GM12878 (cell line): ENCODE data around the gene PRKAG2. TPM values are rescaled to one million over a fixed set of nuclear protein-coding genes. Genes with fewer than 3 reads are reported as not detected.

Experiments used
- ATAC-seq: fragments of 200-7000 bp; cut with Tn5 transposase; 3 replicates; pipeline ENCODE4 v1.9.1; 2020; ENCODE audit warnings: mild to moderate bottlenecking, moderate library complexity
- BruUV-seq: library from RNA; stranded (reverse); fragments of 400-500 nt; replicated peaks from 2 replicates; lab custom pipeline; 2021; lab: Mats Ljungman, UMichigan
- CTCF ChIA-PET: fragments of 300-600 bp; sonication (Branson Sonifier 250); formaldehyde crosslinking; extraction: SDS; loops from one replicate; lab custom pipeline; 2021; ENCODE audit warnings: inconsistent platforms; lab: Yijun Ruan, JAX
- POLR2A ChIA-PET: fragments of 350-600 bp; formaldehyde crosslinking; extraction: SDS; loops from one replicate; lab custom pipeline; 2021; ENCODE audit warnings: inconsistent platforms; lab: Charles Lee
- RAD21 ChIA-PET: fragments of 300-600 bp; sonication (Branson Sonifier 250); formaldehyde crosslinking; loops from one replicate; lab custom pipeline; 2023; ENCODE audit warnings: antibody characterized with exemption; ENCODE audit not compliant: unreplicated experiment; lab: Charles Lee
- SMC1A ChIA-PET: fragments of 300-600 bp; sonication (Branson Sonifier 250); formaldehyde crosslinking; loops from one replicate; lab custom pipeline; 2023; ENCODE audit not compliant: unreplicated experiment, uncharacterized antibody; lab: Charles Lee
- DNase-seq: peaks from one replicate; pipeline ENCODE4 v3.0.0-alpha.2; 2011; ENCODE audit warnings: low read depth, low spot score
- FAIRE-seq: peaks from 3 replicates; lab custom pipeline; 2011; peaks lifted over from hg19 to GRCh38; lab: Jason Lieb, UNC
- H2AFZ ChIP-seq: 2 replicates; pipeline ENCODE4 v1.6.0; 2011; ENCODE audit warnings: low read depth, low read length, control low read depth; ENCODE audit not compliant: control insufficient read depth
- H3K27ac ChIP-seq: 2 replicates; pipeline ENCODE4 v1.5.1; 2011; ENCODE audit warnings: control low read depth; ENCODE audit not compliant: control insufficient read depth, insufficient read depth
- H3K27me3 ChIP-seq, 2 experiments: replicated peaks in 1 of 2; 2 replicates each; pipeline versions ENCODE4 v1.6.0 to v1.6.1; 2011; ENCODE audit warnings: low read length in 1 of 2; ENCODE audit not compliant: control insufficient read depth in 2 of 2, insufficient read depth in 2 of 2
- H3K36me3 ChIP-seq, 2 experiments: 2 replicates each; pipeline ENCODE4 v1.5.1; 2011; ENCODE audit warnings: low read length in 1 of 2; ENCODE audit not compliant: control insufficient read depth in 2 of 2, insufficient read depth in 2 of 2
- H3K4me1 ChIP-seq: 2 replicates; pipeline ENCODE4 v1.6.1; 2011; ENCODE audit warnings: mild to moderate bottlenecking, low read length, moderate library complexity, mixed read lengths; ENCODE audit not compliant: control insufficient read depth, insufficient read depth
- H3K4me2 ChIP-seq: 2 replicates; pipeline ENCODE4 v1.6.0; 2011; ENCODE audit warnings: control low read depth; ENCODE audit not compliant: control insufficient read depth, insufficient read depth
- H3K4me3 ChIP-seq: fragments of 200-600 bp; sonication (generic); 2 replicates; pipeline ENCODE4 v1.5.1; 2016
- H3K79me2 ChIP-seq: 2 replicates; pipeline ENCODE4 v1.6.0; 2011; ENCODE audit warnings: low read length; ENCODE audit not compliant: control insufficient read depth, insufficient read depth
- H3K9ac ChIP-seq: 2 replicates; pipeline ENCODE4 v1.8.0; 2011; ENCODE audit warnings: low read length, control low read depth, mixed read lengths; ENCODE audit not compliant: control insufficient read depth, insufficient read depth
- H3K9me3 ChIP-seq: replicated peaks from 3 replicates; pipeline ENCODE4 v1.5.1; 2011; ENCODE audit warnings: mild to moderate bottlenecking, low read length; ENCODE audit not compliant: control insufficient read depth, insufficient read depth
- H4K20me1 ChIP-seq: 2 replicates; pipeline ENCODE4 v1.6.0; 2011; ENCODE audit not compliant: control insufficient read depth, insufficient read depth
- ETV6 ChIP-seq, 2 experiments: fragments of 450-650 bp in 1 of 2; IDR thresholded peaks in 1 of 2; conservative IDR thresholded peaks in 1 of 2; 2 replicates each; pipeline ENCODE4 v1.6.1; 2014; ENCODE audit warnings: antibody characterized with exemption in 1 of 2, borderline replicate concordance in 1 of 2, low read depth in 1 of 2, mild to moderate bottlenecking in 1 of 2, moderate library complexity in 1 of 2
- MEF2A ChIP-seq: IDR thresholded peaks from 2 replicates; pipeline ENCODE4 v1.6.1; 2011; ENCODE audit warnings: low read depth, mild to moderate bottlenecking, low read length, moderate library complexity; ENCODE audit not compliant: insufficient read depth
- MYB ChIP-seq: fragments of 150-350 bp; IDR thresholded peaks from 2 replicates; pipeline ENCODE4 v1.6.1; 2014; ENCODE audit warnings: mild to moderate bottlenecking, low read depth, low read length, borderline replicate concordance
- POLR2AphosphoS5 ChIP-seq: IDR thresholded peaks from 2 replicates; pipeline ENCODE4 v1.6.1; 2011; ENCODE audit warnings: mild to moderate bottlenecking, low read length, inconsistent platforms
- POU2F2 ChIP-seq: IDR thresholded peaks from 3 replicates; pipeline ENCODE4 v1.6.1; 2011; ENCODE audit warnings: low read depth, mild to moderate bottlenecking, low read length, borderline replicate concordance
- RAD51 ChIP-seq: fragments of 450-650 bp; IDR thresholded peaks from 2 replicates; pipeline ENCODE4 v1.6.1; 2016; ENCODE audit warnings: moderate library complexity, mild to moderate bottlenecking, inconsistent platforms
- RCOR1 ChIP-seq: conservative IDR thresholded peaks from 2 replicates; pipeline ENCODE4 v1.6.1; 2012; ENCODE audit warnings: low read depth, low read length, improper control_type of control experiment
- RELA ChIP-seq: fragments of 450-650 bp; IDR thresholded peaks from 2 replicates; pipeline ENCODE4 v1.8.0; 2014; ENCODE audit warnings: borderline replicate concordance; ENCODE audit not compliant: partially characterized antibody
- SMC3 ChIP-seq: IDR thresholded peaks from 2 replicates; pipeline ENCODE4 v1.6.1; 2011; ENCODE audit warnings: low read length, improper control_type of control experiment, borderline replicate concordance
- SREBF2 ChIP-seq: IDR thresholded peaks from 2 replicates; pipeline ENCODE4 v1.6.1; 2012; ENCODE audit warnings: mild to moderate bottlenecking, low read length
- ZNF24 ChIP-seq: fragments of 450-650 bp; IDR thresholded peaks from 2 replicates; pipeline ENCODE4 v1.6.1; 2017; ENCODE audit warnings: antibody characterized with exemption, mild to moderate bottlenecking
- WGBS: methylation state at CpG from one replicate; pipeline ENCODE4 v1.1.6; 2016; ENCODE audit warnings: low lambda C conversion rate; ENCODE audit not compliant: insufficient replicate concordance, insufficient coverage; ENCODE audit errors: missing lambda C conversion rate; 5-methylcytosine and 5-hydroxymethylcytosine counted together
- in situ Hi-C: fragments of 300-500 bp; cut with MboI; formaldehyde crosslinking; loops from 9 replicates; pipeline ENCODE4 v1.14.3; 2018; ENCODE audit warnings: mixed read lengths
- intact Hi-C: fragments of 100-400 bp; cut with micrococcal nuclease; formaldehyde crosslinking; loops from one replicate; pipeline ENCODE4 v1.14.2; 2022; ENCODE audit not compliant: unreplicated experiment
- polyA plus RNA-seq, 11 experiments: library from polyadenylated mRNA; depleted of rRNA in 4 of 11; unstranded in 6 of 11; stranded (reverse) in 5 of 11; fragments of >200 nt; fragmentation: Nextera tagmentation in 4 of 11; fragmentation: Illumina TruSeq in 1 of 11; extraction: Ambion mirVana in 4 of 11; extraction: Trizol in 1 of 11; gene quantifications; 1 replicate in 1 of 11; 2 replicates in 10 of 11; pipeline versions ENCODE4 v1.2.1 to v1.2.3, GENCODE V29; 2011 to 2016; ENCODE audit warnings: inconsistent platforms in 2 of 11, missing spikeins in 2 of 11, low read depth in 1 of 11
- total RNA-seq, 4 experiments: library from RNA; depleted of rRNA in 3 of 4; stranded (reverse); fragments of >200 nt in 3 of 4; fragmentation: Illumina TruSeq in 1 of 4; extraction: Trizol in 1 of 4; gene quantifications; 2 replicates each; pipeline versions ENCODE4 v1.2.1 to v1.2.3, GENCODE V29; 2013 to 2021
- TF ChIP-seq, protein P1 (sequence below): fragments of 450-650 bp; IDR thresholded peaks from 2 replicates; pipeline ENCODE4 v1.6.1; 2017; ENCODE audit warnings: antibody characterized with exemption, mild to moderate bottlenecking, moderate library complexity
- TF ChIP-seq, protein P2 (sequence below): IDR thresholded peaks from 2 replicates; pipeline ENCODE4 v1.6.1; 2011; ENCODE audit warnings: low read depth, low read length, improper control_type of control experiment, borderline replicate concordance
- TF ChIP-seq, protein P3 (sequence below): fragments of 150-350 bp; IDR thresholded peaks from 2 replicates; pipeline ENCODE4 v1.6.1; 2014; ENCODE audit warnings: mild to moderate bottlenecking, low read depth, low read length

PRKAG2 gene
- total and polyA plus RNA-seq, 10 of the 15 experiments (the other 5 are each of a cell fraction or from before 2014, with no cell fraction given), result 3.4 to 8.9 (median 6.8) TPM

DNA sequence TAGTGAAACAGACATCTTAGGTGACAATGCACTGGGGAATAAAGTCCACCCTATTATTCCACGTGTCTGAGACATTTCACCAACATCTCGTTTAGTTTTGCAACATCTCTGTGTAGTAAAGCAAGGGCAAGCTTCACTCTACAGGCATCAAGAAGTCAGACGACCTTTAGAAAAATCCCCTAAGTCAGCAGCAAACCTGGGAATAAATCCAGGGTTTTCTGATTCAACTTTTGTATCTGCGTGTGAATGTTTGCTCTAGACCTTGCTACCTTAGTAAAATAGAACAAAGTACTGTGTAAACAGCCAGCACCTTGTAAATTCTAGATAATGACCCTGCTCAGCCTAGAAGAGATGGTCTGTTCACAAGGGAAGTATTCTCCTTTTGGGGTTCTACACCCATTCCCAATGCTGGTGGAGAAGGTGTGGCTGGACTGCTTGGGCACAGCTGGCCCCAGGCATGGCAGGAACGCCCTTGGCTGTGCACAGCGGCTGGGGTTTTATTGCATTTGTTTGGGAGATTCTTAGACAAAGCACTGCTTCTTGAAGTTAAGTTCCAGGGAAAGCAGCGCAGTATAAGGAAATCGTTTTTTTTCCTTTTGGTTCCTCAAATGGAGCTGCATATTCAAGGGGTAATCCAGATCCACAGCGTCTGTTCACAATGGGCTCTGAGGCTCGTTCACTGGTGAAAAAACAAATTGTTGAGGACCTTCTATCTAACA lies 41.0 kb upstream of the PRKAG2 start (continued):
- TF ChIP-seq ZNF24, result no peak
- TF ChIP-seq, protein P1, sequence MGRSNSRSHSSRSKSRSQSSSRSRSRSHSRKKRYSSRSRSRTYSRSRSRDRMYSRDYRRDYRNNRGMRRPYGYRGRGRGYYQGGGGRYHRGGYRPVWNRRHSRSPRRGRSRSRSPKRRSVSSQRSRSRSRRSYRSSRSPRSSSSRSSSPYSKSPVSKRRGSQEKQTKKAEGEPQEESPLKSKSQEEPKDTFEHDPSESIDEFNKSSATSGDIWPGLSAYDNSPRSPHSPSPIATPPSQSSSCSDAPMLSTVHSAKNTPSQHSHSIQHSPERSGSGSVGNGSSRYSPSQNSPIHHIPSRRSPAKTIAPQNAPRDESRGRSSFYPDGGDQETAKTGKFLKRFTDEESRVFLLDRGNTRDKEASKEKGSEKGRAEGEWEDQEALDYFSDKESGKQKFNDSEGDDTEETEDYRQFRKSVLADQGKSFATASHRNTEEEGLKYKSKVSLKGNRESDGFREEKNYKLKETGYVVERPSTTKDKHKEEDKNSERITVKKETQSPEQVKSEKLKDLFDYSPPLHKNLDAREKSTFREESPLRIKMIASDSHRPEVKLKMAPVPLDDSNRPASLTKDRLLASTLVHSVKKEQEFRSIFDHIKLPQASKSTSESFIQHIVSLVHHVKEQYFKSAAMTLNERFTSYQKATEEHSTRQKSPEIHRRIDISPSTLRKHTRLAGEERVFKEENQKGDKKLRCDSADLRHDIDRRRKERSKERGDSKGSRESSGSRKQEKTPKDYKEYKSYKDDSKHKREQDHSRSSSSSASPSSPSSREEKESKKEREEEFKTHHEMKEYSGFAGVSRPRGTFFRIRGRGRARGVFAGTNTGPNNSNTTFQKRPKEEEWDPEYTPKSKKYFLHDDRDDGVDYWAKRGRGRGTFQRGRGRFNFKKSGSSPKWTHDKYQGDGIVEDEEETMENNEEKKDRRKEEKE, result no peak

DNA sequence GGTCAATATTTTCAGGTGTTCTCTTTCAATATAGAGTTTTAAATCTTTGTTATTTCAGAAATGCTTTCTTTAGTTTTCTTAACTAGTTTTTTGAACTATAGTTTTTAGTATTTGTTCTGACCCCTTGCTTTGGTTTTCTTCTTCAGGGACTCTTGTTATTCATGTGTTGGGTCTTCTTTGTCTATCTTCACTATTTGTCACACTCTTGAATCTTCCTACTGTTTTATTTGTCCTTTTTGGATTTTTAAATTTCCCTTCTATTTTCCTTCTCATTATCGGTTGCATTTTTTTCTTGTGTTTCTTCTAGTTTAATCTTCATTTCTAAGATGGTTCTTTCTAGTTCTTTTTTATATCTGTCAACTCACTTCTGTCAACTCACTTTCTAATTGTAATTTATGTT lies 37.1 kb upstream of the PRKAG2 start:
- no peak overlapping the region for H3K4me3 ChIP-seq
- no TSS peak for BruUV-seq
- H3K4me1 ChIP-seq, result no peaks in the 10 kb centered on the region
- H3K27ac ChIP-seq, result no peak overlapping the region
- intact Hi-C loops (no loop called here), in situ Hi-C loops (no loop called here)
- DNase-seq (no peak), ATAC-seq (no peak), FAIRE-seq (no peak)
- 85% methylated on average over 1 of the region's 1 CpG for WGBS
- CTCF ChIA-PET, result no interaction called here
- RAD21 ChIA-PET, result no interaction called here
- H3K4me2 ChIP-seq, result no peak overlapping the region
- H3K9ac ChIP-seq, result no peak overlapping the region
- no peaks in the 10 kb centered on the region for H4K20me1 ChIP-seq
- POLR2A ChIA-PET, result no interaction called here
- SMC1A ChIA-PET, result no interaction called here
- no peaks in the 10 kb centered on the region for H3K79me2 ChIP-seq
- H3K27me3 ChIP-seq, result no peaks in the 10 kb centered on the region
- H3K36me3 ChIP-seq, result no peaks in the 10 kb centered on the region
- no peaks in the 10 kb centered on the region for H3K9me3 ChIP-seq
- no peak overlapping the region for H2AFZ ChIP-seq
- no peak for TF ChIP-seq MEF2A
- TF ChIP-seq RCOR1, result no peak
- no peak for TF ChIP-seq RELA
- TF ChIP-seq ETV6 (conservative IDR thresholded peaks at IDR 0.05 in 1 of 2, IDR thresholded peaks at IDR 0.05 in 1 of 2; ENCODE audit: borderline replicate concordance in 1 of 2, low read depth in 1 of 2), result no peak
- TF ChIP-seq, protein P1, result no peak
- no peak for TF ChIP-seq ZNF24
- TF ChIP-seq SREBF2, result no peak
- TF ChIP-seq, protein P2, sequence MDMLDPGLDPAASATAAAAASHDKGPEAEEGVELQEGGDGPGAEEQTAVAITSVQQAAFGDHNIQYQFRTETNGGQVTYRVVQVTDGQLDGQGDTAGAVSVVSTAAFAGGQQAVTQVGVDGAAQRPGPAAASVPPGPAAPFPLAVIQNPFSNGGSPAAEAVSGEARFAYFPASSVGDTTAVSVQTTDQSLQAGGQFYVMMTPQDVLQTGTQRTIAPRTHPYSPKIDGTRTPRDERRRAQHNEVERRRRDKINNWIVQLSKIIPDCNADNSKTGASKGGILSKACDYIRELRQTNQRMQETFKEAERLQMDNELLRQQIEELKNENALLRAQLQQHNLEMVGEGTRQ, result no peak
- TF ChIP-seq POU2F2, result no peak
- no peak for TF ChIP-seq MYB
- no peak for TF ChIP-seq RAD51
- TF ChIP-seq POLR2AphosphoS5, result no peak
- TF ChIP-seq, protein P3, sequence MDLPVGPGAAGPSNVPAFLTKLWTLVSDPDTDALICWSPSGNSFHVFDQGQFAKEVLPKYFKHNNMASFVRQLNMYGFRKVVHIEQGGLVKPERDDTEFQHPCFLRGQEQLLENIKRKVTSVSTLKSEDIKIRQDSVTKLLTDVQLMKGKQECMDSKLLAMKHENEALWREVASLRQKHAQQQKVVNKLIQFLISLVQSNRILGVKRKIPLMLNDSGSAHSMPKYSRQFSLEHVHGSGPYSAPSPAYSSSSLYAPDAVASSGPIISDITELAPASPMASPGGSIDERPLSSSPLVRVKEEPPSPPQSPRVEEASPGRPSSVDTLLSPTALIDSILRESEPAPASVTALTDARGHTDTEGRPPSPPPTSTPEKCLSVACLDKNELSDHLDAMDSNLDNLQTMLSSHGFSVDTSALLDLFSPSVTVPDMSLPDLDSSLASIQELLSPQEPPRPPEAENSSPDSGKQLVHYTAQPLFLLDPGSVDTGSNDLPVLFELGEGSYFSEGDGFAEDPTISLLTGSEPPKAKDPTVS, result no peak
- no peak for TF ChIP-seq SMC3
